HG02852 (cell line): ENCODE results near the gene NTN1.
A peak's percentile ranks its signal among the peaks of the same experiment; 100 is the strongest.

ENCODE experiments used
- ATAC-seq: cut with Tn5 transposase; IDR thresholded peaks from one replicate; pipeline ENCODE4 v1.9.1; 2021; ENCODE audit warnings: mild to moderate bottlenecking, moderate library complexity; ENCODE audit not compliant: unreplicated experiment

The NTN1 gene

GRCh38 chr17:9004961-9005285, 16.4 kb upstream of the NTN1 start:
- ATAC-seq = no peak

GRCh38 chr17:9006175-9006767, 15.0 kb upstream of the NTN1 start:
- ATAC-seq = no peak

- no peak for ATAC-seq
Observed at GRCh38 chr17:9007052-9007714, 14.1 kb upstream of the NTN1 start.

- ATAC-seq = no peak
Observed at GRCh38 chr17:9009096-9009495, 12.2 kb upstream of the NTN1 start.

- ATAC-seq = no peak
Observed at GRCh38 chr17:9009737-9010136, 11.6 kb upstream of the NTN1 start.

- no peak for ATAC-seq
Observed at GRCh38 chr17:9011001-9011400, 10.3 kb upstream of the NTN1 start.

- ATAC-seq = no peak
Observed at GRCh38 chr17:9016941-9017552, 4.3 kb upstream of the NTN1 start.

GRCh38 chr17:9018726-9019125, 2.6 kb upstream of the NTN1 start:
- no peak for ATAC-seq

- ATAC-seq = no peak
Observed at GRCh38 chr17:9020096-9020823, 1.1 kb upstream of the NTN1 start.

GRCh38 chr17:9020824-9021157, 519 bp upstream of the NTN1 start:
- peak; percentile 18 for ATAC-seq

- no peak for ATAC-seq
Observed at GRCh38 chr17:9021992-9022572, 772 bp downstream of the NTN1 start.

GRCh38 chr17:9022573-9023391, 1.5 kb downstream of the NTN1 start:
- ATAC-seq = no peak

- no peak for ATAC-seq
Observed at GRCh38 chr17:9023392-9024218, 2.3 kb downstream of the NTN1 start.

GRCh38 chr17:9024497-9024896, 3.2 kb downstream of the NTN1 start:
- ATAC-seq = no peak

GRCh38 chr17:9026741-9027140, 5.4 kb downstream of the NTN1 start:
- no peak for ATAC-seq

GRCh38 chr17:9028202-9028987, 7.1 kb downstream of the NTN1 start:
- ATAC-seq = no peak

- ATAC-seq = no peak
Observed at GRCh38 chr17:9028988-9029570, 7.8 kb downstream of the NTN1 start.

GRCh38 chr17:9032151-9032550, 10.8 kb downstream of the NTN1 start:
- ATAC-seq = no peak

GRCh38 chr17:9032583-9032982, 11.3 kb downstream of the NTN1 start:
- ATAC-seq = no peak
